Inflammatory macrophage treated with lipopolysaccharide for 1 hour (primary cell): ENCODE results near the gene BTG1.
"Not testable (repeated sequence)": the region's sequence is repeated elsewhere in the genome, so short reads cannot be mapped to it uniquely, and the experiment has no call there.

ENCODE experiments used
- DNase-seq, 2 donors: peaks; one replicate each; pipeline ENCODE4 v3.0.0-alpha.2; 2020 to 2022

The BTG1 gene

DNA sequence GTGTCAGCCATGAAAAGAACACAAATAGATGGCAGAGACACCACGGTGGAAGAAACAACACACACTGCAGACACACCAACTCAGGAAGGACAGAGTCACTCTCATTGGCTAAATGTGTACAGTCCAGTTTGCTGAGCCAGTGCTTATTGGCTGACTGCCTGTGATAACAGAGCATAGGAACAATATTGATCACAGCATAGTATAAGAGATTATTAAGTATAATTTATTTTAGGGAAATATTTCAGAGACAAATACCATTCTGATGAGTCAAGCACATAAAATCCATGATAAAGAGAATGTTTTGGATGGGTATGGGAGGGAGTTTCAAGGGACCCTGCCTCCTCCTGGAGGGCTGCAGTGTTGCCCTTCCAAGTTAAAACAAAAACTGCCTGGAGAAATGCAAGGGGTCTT lies 50.9 kb downstream of the BTG1 start:
- DNase-seq, result no peak

DNA sequence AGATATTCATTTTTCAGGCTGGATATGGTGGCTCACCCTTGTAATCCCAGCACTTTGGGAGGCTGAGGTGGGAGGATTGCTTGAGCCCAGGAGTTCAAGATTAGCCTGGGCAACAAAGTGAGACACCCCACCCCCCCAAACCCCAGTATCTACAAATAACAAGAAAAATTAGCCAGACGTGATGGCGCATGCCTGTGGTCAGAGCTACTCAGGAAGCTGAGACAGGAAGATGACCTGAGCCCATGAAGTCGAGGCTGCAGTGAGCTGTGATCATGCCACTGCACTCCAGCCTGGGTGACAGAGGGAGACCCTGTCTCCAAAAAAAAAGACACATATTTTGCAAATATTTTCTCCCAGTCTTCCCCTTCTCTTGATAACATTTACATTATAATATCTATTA lies 51.3 kb downstream of the BTG1 start:
- DNase-seq, result not testable (repeated sequence)
